Esophagus squamous epithelium (tissue), 5 donors: ENCODE measurements around the gene CACNA1I. TPM values are rescaled to one million over a fixed set of nuclear protein-coding genes. Genes with fewer than 3 reads are reported as not detected.

Experiments
- DNase-seq: peaks from one replicate; lab custom pipeline; 2025; lab: John Stamatoyannopoulos, UW
- H3K27ac ChIP-seq, 4 donors: fragments of 200-600 bp; sonication (generic); one replicate each; pipeline ENCODE4 v1.5.1; 2016 to 2019; ENCODE audit warnings: mild to moderate bottlenecking in 1 of 4
- H3K27me3 ChIP-seq, 4 donors: fragments of 200-600 bp; sonication (generic); 1 replicate in 3 of 4; 2 replicates in 1 of 4; pipeline versions ENCODE4 v1.5.1 to v1.6.0; 2017 to 2021; ENCODE audit warnings: antibody characterized with exemption in 1 of 4
- H3K36me3 ChIP-seq, 3 donors: fragments of 200-600 bp; sonication (generic); one replicate each; pipeline ENCODE4 v1.5.1; 2016 to 2019
- H3K4me1 ChIP-seq, 3 donors: fragments of 200-600 bp; sonication (generic); one replicate each; pipeline ENCODE4 v1.5.1; 2017 to 2019
- H3K4me3 ChIP-seq, 4 donors: fragments of 200-600 bp; sonication (generic); 1 replicate in 3 of 4; 2 replicates in 1 of 4; pipeline ENCODE4 v1.5.1; 2016 to 2019; ENCODE audit warnings: mild to moderate bottlenecking in 2 of 4, moderate library complexity in 1 of 4
- H3K9me3 ChIP-seq, 3 donors: fragments of 200-600 bp; sonication (generic); one replicate each; pipeline ENCODE4 v1.5.1; 2016 to 2019
- POLR2A ChIP-seq, 4 donors: fragments of 450-650 bp; IDR thresholded peaks; one replicate each; pipeline ENCODE4 v1.6.1; 2017; ENCODE audit warnings: antibody characterized with exemption in 4 of 4, mild to moderate bottlenecking in 4 of 4, moderate library complexity in 3 of 4
- WGBS, 2 donors: methylation state at CpG; one replicate each; pipeline ENCODE4 v1.1.5; 2018; 5-methylcytosine and 5-hydroxymethylcytosine counted together
- intact Hi-C: fragments of 100-400 bp; cut with DNase I; formaldehyde crosslinking; loops from one replicate; pipeline ENCODE4 v1.15.0; 2022
- total RNA-seq, 4 donors: library from RNA; depleted of rRNA; stranded (reverse); fragments of >200 nt; gene quantifications; one replicate each; pipeline ENCODE4 v1.1.0, GENCODE V29; 2016
- TF ChIP-seq, protein P1 (sequence below), 6 experiments: fragments of 450-650 bp in 4 of 6; fragments of 200-600 bp in 2 of 6; sonication (generic) in 2 of 6; IDR thresholded peaks; one replicate each; pipeline ENCODE4 v1.5.1; 2016 to 2019; ENCODE audit warnings: antibody characterized with exemption in 6 of 6, mild to moderate bottlenecking in 4 of 6, moderate library complexity in 4 of 6
- donor health status: DM: yes; HTN: yes; CAD: no.

CACNA1I gene
- total RNA-seq, 4 donors from 2014 or later, result 0.12 to 0.38 (median 0.20) TPM

DNA sequence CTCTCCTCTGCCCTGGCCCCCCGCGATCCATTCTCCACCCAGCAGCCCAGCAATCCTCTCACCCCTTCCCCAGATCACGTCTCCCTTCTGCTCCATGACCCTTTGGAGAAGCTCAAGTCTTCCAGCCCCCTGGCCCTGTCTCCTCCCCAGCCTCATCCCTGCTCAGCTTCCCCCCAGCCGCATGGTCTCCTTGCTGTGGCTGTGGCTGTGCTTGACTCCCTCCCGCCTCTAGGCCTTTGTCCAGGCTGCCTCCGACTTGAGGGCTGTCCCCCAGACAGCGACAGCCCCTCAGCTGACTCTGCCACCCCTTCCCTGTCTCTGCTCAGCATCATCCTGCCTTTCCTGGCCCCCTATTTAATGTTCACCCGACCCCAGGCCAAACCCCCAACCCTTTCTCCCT is 59.3 kb downstream of the CACNA1I start:
- H3K27me3 ChIP-seq, result peaks cover 0 to 82% (median 0%) of the 10 kb centered on the region in 4 donors
- H3K9me3 ChIP-seq, result no peaks in the 10 kb centered on the region
- no peaks in the 10 kb centered on the region for H3K36me3 ChIP-seq
- DNase-seq, result no peak
- no peak overlapping the region for H3K27ac ChIP-seq
- TF ChIP-seq, protein P1, sequence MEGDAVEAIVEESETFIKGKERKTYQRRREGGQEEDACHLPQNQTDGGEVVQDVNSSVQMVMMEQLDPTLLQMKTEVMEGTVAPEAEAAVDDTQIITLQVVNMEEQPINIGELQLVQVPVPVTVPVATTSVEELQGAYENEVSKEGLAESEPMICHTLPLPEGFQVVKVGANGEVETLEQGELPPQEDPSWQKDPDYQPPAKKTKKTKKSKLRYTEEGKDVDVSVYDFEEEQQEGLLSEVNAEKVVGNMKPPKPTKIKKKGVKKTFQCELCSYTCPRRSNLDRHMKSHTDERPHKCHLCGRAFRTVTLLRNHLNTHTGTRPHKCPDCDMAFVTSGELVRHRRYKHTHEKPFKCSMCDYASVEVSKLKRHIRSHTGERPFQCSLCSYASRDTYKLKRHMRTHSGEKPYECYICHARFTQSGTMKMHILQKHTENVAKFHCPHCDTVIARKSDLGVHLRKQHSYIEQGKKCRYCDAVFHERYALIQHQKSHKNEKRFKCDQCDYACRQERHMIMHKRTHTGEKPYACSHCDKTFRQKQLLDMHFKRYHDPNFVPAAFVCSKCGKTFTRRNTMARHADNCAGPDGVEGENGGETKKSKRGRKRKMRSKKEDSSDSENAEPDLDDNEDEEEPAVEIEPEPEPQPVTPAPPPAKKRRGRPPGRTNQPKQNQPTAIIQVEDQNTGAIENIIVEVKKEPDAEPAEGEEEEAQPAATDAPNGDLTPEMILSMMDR (IDR thresholded peaks at IDR 0.05), result no peak
- no peak for TF ChIP-seq POLR2A (IDR thresholded peaks at IDR 0.05)
- H3K4me3 ChIP-seq, result no peak overlapping the region
- 73 to 77% methylated on average over 8 of the region's 8 CpGs for WGBS, 2 donors
- intact Hi-C loops, result no loop called here
- H3K4me1 ChIP-seq, result peaks cover 0 to 18% (median 3%) of the 10 kb centered on the region in 3 donors

DNA sequence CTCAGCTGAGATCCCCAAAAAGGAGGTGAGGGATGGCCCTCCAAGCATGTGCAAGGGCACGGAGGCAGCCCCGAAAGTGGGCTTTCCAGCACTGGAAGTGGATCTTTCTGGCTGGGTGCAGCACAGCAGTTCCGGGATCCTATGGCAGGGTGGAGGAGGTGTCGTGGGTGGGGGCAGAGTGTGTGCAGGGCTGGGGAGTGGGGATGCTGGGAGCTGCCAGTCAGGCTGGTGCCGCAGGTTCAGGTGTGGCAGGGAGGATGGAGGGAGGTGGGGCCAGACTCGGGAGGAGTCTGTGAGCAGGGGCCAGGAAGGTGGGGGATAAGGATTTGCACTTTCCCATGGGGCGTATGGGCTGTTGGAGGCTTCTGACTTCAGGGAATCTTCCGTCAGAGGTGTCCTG is 60.2 kb downstream of the CACNA1I start:
- Histone ChIP-seq H3K27ac (no peak overlapping the region), H3K4me3 (no peak overlapping the region), H3K4me1 (peaks cover 0 to 27% (median 3%) of the 10 kb centered on the region in 3 donors), H3K27me3 (peaks cover 0 to 73% (median 0%) of the 10 kb centered on the region in 4 donors), H3K9me3 (no peaks in the 10 kb centered on the region), H3K36me3 (no peaks in the 10 kb centered on the region)
- WGBS, 2 donors, result 65% methylated on average over 6 to 8 of the region's 8 CpGs
- TF ChIP-seq, protein P1 (IDR thresholded peaks at IDR 0.05), result no peak
- no peak for TF ChIP-seq POLR2A (IDR thresholded peaks at IDR 0.05)
- no peak for DNase-seq
- intact Hi-C loops, result no loop called here

DNA sequence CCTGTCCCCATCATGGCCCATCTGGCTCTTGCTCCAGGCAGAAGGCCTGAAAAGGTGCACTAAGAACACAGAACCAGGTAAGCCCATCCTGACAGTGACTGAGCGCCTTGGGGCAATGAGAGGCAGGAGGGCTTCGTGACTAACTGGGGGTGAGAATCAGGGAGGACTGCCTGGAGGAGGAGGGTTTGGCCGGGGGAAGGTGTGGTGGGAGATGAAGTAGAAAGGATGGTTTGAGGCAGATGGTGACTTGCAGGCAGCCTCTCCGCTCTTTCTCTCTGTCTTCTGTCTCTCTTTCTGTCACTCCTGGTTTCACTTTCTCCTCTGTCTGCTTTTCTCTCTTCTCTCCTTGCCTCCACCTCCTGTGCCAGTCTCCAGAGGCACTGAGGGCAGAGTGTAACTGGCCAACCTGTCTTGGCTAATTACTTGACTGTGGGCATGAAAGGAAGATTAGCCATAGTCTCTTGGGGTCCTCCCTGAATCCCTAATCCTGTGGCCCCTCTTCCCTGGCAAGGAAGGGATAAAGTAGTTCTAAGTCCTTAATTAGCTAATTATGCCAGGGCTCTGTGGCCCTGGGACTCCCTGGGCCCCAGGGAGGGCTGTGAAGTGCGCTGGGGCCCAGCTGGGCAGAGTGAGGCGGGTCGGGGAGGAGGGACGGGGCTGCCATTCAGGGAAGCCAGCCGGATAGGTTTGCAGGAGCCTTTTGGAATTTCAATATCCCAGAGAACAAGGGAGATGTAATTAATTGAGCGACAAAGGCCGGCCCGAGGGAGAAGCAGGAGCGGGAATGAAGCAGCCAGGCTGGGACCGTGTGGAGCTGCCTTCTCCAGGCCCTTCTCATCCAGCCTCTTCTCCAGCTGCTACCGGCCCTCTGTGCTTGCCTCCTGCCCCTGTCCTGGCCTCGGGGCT is 61.1 kb downstream of the CACNA1I start:
- Histone ChIP-seq H3K36me3 (no peaks in the 10 kb centered on the region), H3K4me1 (peaks cover 0 to 27% (median 3%) of the 10 kb centered on the region in 3 donors), H3K4me3 (no peak overlapping the region), H3K27me3 (peaks cover 0 to 64% (median 0%) of the 10 kb centered on the region in 4 donors), H3K27ac (no peak overlapping the region), H3K9me3 (no peaks in the 10 kb centered on the region)
- intact Hi-C loops, result no loop called here
- no peak for TF ChIP-seq POLR2A (IDR thresholded peaks at IDR 0.05)
- TF ChIP-seq, protein P1 (IDR thresholded peaks at IDR 0.05), result no peak
- no peak for DNase-seq
- WGBS, 2 donors, result 63 to 72% methylated on average over 10 to 15 of the region's 16 CpGs

DNA sequence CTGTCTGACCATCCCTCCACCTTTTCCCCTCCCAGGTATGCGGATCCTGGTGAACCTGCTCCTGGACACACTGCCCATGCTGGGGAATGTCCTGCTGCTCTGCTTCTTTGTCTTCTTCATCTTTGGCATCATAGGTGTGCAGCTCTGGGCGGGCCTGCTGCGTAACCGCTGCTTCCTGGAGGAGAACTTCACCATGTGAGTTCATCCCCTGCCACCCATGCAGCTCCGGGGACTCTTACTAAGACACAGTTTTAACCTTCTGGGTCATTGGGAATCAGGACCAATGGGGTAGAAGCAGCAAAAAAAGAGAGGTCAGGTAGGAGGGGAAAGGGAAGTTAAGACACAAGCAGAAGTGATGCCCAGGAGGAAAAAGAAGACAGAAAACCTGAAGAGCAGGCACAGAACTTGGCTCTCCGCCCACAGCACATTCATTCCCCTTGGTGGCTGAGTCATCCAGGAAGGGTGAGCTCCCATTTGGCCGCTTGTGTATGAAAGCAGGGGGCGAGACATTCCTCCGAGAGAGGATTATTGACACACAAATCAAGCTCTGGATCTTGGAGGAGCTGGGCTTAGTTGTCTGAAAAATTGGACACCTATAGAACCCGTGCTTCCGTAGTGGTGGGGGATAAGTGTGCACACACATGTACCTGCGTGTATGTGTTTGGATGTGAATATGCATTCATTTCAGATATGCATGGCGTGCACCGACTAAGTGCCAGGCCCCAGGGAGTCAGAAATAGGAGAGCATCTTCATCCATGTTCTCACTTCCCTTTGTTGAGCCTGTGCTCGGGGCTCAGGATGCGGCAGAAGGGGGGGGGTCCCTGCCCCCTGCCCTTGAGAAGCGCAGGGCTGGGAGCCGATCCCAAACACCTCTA is 64.2 kb downstream of the CACNA1I start:
- Histone ChIP-seq H3K27ac (no peak overlapping the region), H3K27me3 (peaks cover 0 to 33% (median 0%) of the 10 kb centered on the region in 4 donors), H3K4me3 (no peak overlapping the region), H3K4me1 (peaks cover 0 to 27% (median 3%) of the 10 kb centered on the region in 3 donors), H3K9me3 (no peaks in the 10 kb centered on the region), H3K36me3 (no peaks in the 10 kb centered on the region)
- intact Hi-C loops, result no loop called here
- 31 to 36% methylated on average over 12 of the region's 18 CpGs for WGBS, 2 donors
- DNase-seq, result no peak
- no peak for TF ChIP-seq POLR2A (IDR thresholded peaks at IDR 0.05)
- TF ChIP-seq, protein P1 (IDR thresholded peaks at IDR 0.05), result no peak
